Amniotic epithelial cell (primary cell): ENCODE measurements around the gene PI4K2A.
"Not testable (repeated sequence)": the region's sequence is repeated elsewhere in the genome, so short reads cannot be mapped to it uniquely, and the experiment has no call there.

ENCODE experiments used
- DNase-seq: peaks from one replicate; pipeline ENCODE4 v3.0.0-alpha.2; 2010; ENCODE audit warnings: low read depth

Gene PI4K2A

DNA sequence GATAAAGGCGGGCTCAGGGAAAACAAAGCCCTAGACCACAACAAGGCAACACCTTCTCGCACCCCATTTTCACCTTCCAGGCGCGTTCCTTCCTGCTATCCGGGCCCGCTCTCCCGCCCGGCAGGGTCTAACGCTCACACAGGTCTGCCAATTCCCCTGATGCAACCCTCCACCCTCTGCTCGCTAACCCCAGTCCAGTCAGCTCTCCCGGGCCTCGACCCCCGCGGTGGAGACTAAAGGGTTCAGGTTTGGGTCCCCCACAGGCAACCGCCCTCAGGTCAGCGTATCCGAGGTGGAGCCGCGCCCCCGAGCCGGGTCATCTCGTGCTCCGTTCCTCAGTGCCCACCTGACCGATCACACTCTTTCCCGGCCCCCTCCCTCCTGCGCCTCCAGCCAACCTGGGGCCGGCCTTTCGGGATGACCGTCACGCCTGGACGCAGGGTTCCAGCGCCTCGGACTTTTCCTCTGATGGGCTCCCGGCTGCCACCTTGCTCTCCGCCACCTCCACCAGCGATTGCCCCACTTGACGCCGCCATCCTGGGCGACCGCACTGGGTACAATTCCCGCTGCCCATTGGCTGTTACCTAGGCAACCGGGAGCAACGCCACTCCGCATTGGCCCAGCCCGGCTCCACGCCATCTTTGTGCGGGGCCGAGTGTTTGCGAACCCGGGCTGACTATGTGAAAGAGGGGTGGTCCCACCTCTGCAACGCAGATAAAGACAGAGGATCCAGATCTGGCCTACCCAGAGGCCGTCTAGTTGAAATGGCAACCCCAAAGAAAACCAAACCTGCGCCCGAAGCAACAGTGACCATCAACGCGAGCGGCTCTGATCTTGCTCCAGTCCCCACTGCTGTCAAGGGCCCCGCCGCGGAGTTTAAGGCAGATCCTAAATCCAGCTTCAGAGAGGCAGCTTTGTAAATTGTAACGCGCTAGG is 7.3 kb upstream of the PI4K2A start, which contains the start of gene MORN4:
Gene MORN4 (minus strand): TSS at position 552 of the 936 bp plus-strand sequence. CDS start 13,847 bp downstream, outside the sequence.
- peak; percentile 85 for DNase-seq

DNA sequence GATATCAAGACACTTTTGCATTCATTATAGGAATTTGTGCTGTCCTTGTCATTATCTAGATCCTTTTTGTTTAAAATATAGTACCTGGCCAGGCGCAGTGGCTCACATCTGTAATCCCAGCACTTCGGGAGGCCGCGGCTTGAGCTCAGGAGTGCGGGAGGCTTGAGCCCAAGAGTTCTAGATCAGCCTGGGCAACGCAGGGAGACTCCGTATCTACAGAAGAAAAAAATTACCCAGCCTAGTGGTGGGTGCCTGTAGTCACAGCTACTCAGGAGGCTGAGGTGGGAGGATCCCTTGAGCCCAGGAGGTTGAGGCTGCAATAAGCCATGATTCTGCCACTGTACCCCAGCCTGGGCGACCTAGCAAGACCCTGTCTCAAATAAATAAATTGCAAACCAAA is 6.5 kb upstream of the PI4K2A start:
- peak; percentile 10 for DNase-seq

DNA sequence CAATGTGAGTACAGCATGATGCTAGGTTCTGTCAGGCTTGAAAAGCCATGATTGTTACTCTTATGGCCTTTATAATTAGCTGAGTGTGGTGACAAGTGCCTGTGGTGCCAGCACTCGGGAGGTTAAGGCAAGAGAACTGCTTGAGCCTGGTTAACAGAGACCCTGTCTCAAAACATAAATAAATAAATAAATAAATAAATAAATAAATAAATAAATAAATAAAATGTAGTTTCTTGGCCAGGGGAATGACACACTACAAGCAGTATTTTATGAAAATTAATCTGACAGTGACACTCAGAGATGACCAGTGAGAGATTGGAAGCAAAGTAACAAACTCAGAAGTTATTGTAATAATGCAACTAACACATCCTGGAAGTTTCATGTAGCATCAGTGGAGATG is 4.9 kb upstream of the PI4K2A start:
- no peak for DNase-seq

DNA sequence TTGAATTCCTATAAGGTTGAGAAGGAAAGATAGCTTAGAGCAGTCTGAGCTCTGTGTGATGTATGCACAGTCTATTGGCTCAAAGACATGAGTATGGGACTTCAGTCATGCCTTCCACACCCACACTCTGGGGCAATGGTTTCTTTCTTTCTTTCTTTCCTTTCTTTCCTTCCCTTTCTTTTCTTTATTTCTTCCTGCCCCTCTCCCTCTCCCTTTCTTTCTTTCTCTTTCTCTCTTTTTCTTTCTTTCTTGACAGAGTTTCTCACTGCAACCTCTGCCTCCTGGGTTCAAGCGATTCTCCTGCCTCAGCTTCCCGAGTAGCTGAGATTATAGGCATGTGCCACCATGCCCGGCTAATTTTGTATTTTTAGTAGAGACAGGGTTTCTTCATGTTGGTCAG is 1.4 kb upstream of the PI4K2A start:
- not testable (repeated sequence) for DNase-seq

DNA sequence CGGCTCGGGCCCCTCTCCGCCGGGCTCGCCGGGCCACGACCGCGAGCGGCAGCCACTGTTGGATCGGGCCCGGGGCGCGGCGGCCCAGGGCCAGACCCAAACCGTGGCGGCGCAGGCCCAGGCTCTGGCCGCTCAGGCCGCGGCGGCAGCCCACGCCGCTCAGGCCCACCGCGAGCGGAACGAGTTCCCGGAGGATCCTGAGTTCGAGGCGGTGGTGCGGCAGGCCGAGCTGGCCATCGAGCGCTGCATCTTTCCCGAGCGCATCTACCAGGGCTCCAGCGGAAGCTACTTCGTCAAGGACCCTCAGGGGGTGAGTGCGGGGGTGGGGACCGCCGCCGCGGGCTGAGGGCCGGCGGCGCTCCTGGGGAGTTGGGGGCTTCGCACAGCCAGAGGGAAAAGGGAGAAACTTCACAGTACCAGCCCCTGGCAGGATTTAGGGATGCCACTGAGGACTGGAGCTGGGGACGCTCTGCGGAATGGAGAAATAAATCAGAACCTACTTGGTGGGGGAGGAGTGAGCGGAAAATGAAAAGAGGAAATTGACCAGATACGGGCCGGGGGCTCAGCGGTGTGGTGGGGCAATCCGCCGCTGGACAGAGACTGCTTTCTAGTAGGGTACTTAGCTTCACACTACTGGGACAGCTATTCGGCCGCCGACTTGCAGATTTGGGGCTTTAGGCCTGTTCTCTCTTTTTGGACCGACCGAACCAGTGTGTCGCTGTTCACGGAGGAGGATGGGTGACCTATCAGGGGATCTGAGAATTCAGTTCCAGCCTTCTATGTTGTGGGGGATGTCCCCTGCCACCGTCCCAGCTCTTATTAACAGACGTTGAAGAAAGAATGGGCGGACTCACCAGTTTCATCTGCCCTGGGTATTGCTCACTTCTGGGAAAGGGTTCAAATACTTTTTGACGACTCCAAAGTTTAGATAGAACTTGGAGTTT is 669 bp downstream of the PI4K2A start:
- DNase-seq = peak; percentile 10

DNA sequence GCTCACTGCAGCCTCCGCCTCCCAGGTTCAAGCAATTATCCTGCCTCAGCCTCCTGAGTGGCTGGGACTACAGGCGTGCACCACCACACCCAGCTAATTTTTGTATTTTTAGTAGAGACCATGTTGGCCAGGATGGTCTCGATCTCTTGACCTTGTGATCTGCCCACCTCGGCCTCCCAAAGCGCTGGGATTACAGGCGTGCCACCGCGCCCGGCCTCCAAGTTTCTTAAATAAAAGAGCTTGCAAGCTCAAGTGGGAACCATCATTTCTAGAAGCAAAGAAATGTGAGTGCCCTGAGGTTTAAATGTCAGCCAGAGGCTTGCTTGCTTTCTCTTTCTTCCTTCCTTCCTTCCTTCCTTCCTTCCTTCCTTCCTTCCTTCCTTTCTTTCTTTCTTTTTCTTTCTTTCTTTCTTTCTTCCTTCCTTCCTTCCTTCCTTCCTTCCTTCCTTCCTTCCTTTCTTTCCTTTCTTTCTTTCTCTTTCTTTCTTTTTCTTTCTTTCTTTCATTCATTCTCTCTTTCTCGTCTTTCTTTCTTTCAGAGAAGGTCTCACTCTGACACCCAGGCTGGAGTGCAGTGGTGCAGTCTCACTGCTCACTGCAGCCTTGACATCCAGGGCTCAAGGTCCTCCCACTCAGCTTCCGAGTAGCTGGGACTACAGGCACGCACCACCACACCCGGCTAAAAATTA is 2.1 kb downstream of the PI4K2A start:
- DNase-seq = not testable (repeated sequence)

DNA sequence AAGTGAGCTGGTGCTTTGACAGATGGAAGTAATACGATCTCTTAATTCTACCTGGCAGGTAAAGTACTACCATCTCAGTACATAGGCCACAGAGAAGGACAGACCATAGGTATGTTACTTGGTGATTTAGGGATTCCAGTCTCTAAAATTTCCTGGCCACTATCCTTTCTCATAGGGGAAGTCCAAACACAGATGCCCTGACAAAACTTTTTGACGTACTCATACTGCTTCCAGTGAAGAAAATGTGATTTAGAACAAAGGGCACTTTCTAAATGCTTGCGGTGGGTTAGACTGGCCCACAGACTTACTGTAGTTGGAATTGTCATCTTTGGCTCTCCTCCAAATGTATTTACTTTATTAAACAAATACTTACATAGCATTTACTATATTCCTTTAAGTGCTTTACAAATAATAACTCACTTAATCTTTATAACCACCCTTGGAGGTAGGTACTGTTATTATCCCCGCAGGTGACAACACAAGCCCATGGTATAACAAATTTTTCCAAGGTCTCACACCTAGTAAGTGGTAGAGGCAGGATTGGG is 3.0 kb downstream of the PI4K2A start:
- DNase-seq = no peak

DNA sequence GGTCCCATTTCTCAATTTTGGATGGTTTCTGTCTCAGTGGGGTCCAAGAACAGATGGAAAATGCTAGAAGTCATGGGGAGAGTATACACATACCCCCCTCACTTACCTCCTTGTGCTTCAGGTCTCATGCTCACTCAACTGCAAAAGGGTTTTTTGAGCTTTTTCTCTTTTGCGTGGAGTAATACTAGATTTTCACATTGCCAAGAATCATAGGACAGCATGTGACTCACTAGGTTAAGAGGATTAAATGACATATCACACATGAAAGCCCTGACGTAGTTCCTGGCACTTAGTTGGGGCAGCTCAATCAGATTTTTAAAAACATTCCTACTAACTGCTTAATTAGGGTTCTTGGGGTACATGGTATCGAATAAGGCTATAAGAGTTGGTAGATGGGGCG is 4.5 kb downstream of the PI4K2A start:
- DNase-seq = no peak

DNA sequence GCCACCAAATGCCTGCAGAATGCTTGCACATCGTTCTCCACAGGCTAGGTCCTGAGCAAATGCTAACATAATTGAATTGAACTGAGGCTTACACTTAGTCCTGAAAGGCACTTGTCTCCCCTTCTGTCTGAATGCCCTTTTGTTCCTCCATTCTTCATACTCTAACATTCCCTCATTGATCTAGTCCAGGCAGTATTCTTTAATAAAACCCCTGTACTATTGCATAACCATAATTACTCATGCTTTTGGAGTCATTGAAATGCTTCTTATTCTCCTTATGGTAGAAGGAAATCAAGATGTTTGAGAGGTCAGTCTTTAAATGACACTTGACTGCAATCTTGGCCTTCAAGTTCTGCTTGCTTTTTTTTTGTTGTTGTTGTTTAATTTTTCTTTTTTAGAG is 7.1 kb downstream of the PI4K2A start:
- DNase-seq = peak; percentile 58

DNA sequence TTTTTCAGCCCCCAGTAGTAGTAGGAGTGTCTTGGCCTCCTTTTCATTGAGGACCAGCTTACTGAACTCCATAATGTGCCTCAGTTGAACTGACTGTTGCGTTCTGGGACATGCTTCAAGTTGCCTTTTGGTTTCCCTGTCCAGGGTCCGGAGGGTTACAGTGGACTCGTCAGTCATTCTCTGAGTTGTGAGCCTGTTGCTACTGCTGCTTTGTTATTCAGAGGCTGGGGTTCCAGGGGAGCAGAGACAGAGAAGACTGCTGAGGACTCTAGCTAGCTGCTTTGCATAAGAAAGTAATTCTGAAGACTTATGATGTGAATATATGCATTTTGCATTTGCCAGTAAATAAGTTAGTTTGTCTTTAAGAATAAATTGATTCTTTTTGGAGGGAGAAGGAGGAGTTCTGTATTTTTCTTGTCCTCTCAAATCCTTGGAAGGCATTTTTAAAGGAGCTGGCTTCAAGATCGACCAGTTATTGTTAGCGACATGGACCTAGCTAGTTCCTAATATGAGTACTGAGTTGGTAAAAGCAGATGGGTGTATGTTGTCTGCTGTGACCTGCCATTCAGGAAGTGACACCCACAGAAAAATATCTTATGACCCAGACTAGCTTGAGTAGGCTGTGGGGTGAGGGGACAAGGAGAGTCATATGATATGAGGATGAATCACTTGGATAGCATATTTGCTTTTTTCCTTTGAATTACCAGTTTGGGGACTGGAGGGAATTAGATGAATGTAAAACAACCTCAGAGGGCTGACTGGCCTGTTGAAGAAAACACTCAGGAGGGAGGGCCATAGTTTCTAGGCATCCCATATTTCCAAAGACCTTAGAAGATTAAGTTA is 8.3 kb downstream of the PI4K2A start:
- DNase-seq = peak; percentile 83

DNA sequence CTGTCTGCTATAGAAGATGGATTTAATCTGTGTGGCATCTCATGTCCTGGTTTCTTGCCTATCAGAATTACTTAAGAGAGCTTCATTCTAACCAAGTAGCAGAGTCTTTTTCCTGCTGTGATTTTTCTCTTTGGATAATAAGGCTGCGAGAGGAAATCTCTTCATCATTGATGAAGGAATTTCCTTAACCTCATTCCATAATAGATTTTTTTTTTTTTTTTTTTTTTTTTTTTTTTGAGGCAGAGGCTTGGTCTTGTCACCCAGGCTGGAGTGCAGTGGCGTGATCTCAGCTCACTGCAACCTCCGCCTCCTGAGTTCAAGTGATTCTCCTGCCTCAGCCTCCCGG is 8.9 kb downstream of the PI4K2A start:
- not testable (repeated sequence) for DNase-seq

DNA sequence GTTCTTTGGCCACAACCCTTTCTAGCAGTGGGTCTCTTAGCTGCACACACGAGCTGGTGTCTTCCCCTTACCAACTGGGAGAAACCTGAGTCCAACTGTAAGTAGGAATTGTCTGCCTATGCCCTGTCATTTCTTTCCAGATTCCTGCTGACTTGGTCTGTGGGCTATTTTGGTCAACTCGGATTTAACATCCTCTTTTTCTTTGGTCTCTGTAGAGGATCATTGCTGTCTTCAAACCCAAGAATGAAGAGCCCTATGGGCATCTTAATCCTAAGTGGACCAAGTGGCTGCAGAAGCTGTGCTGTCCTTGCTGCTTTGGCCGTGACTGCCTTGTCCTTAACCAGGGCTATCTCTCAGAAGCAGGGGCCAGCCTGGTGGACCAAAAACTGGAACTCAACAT is 10.3 kb downstream of the PI4K2A start:
- DNase-seq = no peak

DNA sequence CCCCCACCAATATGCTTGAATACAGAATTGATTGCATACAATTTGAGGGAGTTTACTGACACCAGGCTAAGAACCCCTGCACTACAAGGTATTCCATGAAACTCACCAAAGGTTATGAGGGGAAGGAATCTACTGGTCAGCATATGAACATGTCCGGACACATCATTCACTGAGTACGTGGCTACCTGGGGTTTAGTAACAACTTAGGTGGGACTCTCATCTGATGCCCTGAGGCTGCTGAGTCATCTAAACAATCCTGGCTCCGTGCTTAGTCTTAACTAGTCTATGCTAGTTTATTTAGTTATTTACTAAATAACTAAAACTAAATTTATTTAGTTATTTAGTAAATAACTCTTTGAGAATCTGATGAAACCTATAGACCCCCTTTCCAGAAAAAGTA is 11.3 kb downstream of the PI4K2A start:
- no peak for DNase-seq

DNA sequence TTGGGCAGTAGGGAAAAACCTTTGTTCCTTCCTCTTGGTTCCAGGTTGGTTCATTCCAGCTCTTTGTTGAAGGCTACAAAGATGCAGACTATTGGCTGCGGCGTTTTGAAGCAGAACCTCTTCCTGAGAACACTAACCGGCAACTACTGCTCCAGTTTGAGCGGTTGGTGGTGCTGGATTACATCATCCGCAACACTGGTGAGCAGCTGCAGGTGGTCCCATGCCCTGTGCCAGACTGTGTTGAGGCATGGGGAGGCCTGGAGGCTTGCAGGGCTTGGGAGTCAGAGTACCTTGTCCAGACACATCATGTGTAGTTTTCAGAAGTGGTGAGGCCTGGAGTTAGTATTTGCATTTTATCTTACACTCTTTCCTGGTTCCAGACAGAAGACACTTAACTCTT is 16.3 kb downstream of the PI4K2A start:
- no peak for DNase-seq

DNA sequence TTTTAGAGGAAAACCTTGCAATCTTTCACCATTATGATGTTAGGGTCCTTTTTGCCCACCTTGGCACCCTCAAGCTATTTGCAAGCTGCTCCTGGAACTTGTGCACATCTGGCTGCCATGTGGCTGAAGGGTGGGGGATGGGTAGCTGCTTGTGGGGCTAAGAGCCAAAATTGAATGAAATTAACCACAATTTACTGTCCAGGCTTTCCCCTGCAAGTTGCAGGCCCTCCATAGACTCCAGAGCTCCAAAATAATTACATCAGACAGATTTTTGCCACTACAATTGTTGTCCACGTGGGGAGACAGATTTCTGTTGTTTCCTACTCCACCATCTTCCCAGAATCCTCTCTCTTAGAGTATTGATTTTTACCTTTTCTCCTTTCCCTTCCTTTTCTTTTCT is 19.1 kb downstream of the PI4K2A start:
- peak; percentile 68 for DNase-seq

DNA sequence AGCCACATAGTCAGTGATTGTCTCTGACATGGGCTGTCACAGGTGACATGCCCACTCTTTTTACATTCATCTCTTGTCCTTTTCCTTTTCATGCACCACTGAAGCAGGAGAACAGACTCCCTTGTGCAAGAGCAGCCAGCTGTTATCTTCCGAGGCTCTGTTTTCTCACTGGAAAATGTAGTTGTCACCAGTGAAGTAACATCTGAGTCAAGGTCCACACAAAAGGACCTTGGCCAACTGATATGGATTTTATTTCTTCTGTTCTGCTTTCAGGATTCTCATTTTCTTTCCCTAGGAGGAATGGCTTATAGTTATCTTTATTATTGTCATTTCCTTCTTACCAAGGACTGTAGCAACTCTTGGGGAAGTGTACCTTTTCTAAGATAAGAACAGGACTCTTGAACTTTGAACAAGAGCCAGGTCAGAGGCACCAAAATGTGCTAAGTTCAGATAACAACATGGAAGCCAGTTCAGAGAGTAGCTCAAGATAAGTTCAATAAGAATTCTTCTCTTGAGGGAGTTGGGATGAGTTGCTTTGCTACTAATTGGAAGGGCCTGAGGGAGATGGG is 23.9 kb downstream of the PI4K2A start:
- peak; percentile 42 for DNase-seq

DNA sequence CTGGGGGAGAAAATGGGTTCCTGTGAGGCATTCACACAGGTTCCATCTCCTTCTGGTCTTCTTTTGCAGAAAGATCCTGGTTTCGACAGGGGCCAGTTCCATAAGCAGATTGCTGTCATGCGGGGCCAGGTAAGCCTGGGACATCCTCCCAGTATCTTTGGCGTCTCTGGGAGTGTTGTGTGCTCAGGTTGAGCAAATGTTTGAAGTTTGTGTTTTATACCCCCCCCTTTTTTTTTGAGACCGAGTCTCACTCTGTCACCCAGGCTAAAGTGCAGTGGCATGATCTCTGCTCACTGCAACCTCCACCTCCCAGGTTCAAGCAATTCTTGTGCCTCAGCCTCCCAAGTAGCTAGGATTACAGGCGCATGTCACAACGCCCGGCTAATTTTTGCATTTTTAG is 26.5 kb downstream of the PI4K2A start:
- DNase-seq = no peak

DNA sequence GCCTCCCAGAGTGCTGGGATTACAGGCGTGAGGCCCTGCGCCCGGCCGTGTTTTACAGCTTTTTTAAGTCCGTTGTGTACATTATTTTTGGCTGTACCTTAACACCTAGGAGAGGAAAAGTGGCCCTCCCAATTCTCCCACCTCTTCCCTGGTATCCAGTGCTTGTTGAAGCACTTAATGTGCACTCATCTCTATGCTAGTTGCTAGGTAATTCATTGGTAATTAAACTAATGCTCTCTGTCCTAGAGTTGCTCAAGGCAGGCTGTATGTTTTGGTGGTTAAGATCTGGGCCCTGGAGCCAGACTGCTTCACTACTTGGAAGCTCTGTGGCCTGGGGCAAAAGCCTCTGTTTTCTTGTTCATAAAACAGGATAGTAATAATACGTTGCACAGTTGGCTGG is 27.0 kb downstream of the PI4K2A start:
- no peak for DNase-seq

DNA sequence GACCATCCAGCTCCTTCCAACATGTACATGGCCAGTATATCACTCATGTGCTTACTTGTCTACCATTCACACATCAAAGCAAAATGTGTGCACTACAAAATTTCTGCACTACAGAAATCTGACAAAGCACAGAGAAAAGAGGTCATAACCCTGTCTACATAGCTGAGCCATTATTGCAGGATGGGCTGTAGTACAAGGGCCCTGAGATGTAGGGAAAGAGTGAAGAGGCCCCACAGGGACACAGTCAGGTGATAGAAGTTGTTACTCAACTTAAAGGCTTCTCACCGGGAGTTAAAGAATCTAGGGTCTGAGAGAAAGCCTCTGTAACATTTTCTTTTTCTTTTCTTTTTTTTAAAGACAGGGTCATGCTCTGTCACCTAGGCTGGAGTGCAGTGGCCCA is 29.1 kb downstream of the PI4K2A start:
- peak; percentile 54 for DNase-seq

DNA sequence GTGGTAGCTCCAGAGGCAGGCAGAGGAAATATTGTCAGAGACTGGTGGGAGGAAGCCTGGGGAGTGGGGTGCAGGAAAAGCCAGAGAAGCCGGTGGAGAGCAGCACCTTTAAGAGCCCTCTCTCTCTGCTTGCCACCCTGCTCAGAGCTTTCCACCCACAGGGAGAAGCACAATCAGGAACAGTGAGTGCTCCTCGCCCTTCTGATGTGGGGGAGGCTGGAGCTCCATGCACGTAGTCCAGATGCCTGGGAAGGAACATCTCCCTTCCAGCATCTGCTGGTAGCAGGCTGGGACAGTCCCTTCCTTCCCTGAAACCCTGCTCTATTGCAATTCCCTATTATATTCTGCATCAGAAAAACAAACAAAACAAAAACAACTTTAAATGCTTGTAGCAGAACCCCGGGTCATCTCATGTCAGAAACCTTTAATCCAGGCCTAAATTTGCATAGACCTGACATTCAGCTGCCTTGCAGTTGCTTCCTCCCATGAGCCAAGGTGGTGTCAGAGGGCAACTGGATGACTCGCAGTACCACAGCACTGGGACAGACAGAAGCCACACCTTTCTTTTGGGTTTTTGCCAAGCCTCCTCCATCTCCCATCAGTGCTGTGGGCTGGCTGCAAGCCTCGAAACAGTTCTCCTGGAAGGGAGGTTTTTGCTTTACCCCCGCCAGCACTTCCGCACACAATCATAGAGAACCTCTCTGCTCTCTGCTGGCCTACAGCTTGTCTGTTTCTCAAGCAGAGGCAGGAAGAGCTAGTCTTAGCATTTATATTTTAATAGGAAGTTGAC is 33.5 kb downstream of the PI4K2A start:
- DNase-seq = peak; percentile 72
